ENCODE results near the gene TNNT3. TPM values are rescaled to one million over a fixed set of nuclear protein-coding genes. Genes with fewer than 3 reads are reported as not detected.

TNNT3 gene
- total RNA-seq, 1 donor = not detected

- H3K9me3 ChIP-seq (ENCODE audit: low read depth, low read length) = no peaks in the 10 kb centered on the region
- DNase-seq (ENCODE audit: insufficient read length, low spot score, missing footprints) = peak; percentile 85
- H3K4me2 ChIP-seq (ENCODE audit: insufficient read depth, low read length) = no peak overlapping the region
- no peaks in the 10 kb centered on the region for H3K27me3 ChIP-seq (ENCODE audit: insufficient read depth, low read length)
- H3K4me1 ChIP-seq (ENCODE audit: insufficient read depth, low read length) = peaks cover 15% of the 10 kb centered on the region
- H3K36me3 ChIP-seq (ENCODE audit: insufficient read depth, low read length) = no peaks in the 10 kb centered on the region
- no peak overlapping the region for H3K4me3 ChIP-seq (ENCODE audit: insufficient read depth, low read length)
- H3K27ac ChIP-seq (ENCODE audit: low read depth, low read length) = no peak overlapping the region
- no peaks in the 10 kb centered on the region for H3K79me2 ChIP-seq (ENCODE audit: insufficient read depth, low read length)
- H2AFZ ChIP-seq (ENCODE audit: low read length) = no peak overlapping the region
- no peaks in the 10 kb centered on the region for H4K20me1 ChIP-seq (ENCODE audit: insufficient read depth, low read length)
- TF ChIP-seq CTCF (IDR thresholded peaks at IDR 0.05; ENCODE audit: extremely low read depth, low read depth, low read length) = no peak
Observed at GRCh38 chr11:1878137-1879031, 41.1 kb upstream of the TNNT3 start.

GRCh38 chr11:1879342-1879940 is 40.1 kb upstream of the TNNT3 start:
- no peaks in the 10 kb centered on the region for H3K79me2 ChIP-seq (ENCODE audit: insufficient read depth, low read length)
- no peak overlapping the region for H3K27ac ChIP-seq (ENCODE audit: low read depth, low read length)
- no peak overlapping the region for H2AFZ ChIP-seq (ENCODE audit: low read length)
- TF ChIP-seq CTCF (IDR thresholded peaks at IDR 0.05; ENCODE audit: extremely low read depth, low read depth, low read length) = no peak
- no peak overlapping the region for H3K4me2 ChIP-seq (ENCODE audit: insufficient read depth, low read length)
- H3K4me1 ChIP-seq (ENCODE audit: insufficient read depth, low read length) = peaks cover 15% of the 10 kb centered on the region
- H3K27me3 ChIP-seq (ENCODE audit: insufficient read depth, low read length) = no peaks in the 10 kb centered on the region
- peak; percentile 84 for DNase-seq (ENCODE audit: insufficient read length, low spot score, missing footprints)
- no peak overlapping the region for H3K4me3 ChIP-seq (ENCODE audit: insufficient read depth, low read length)
- no peaks in the 10 kb centered on the region for H3K9me3 ChIP-seq (ENCODE audit: low read depth, low read length)
- peaks cover 6% of the 10 kb centered on the region for H3K36me3 ChIP-seq (ENCODE audit: insufficient read depth, low read length)
- H4K20me1 ChIP-seq (ENCODE audit: insufficient read depth, low read length) = no peaks in the 10 kb centered on the region

- Histone ChIP-seq H3K27ac (ENCODE audit: low read depth, low read length) (peak overlapping the region; percentile 91), H3K79me2 (ENCODE audit: insufficient read depth, low read length) (no peaks in the 10 kb centered on the region), H2AFZ (ENCODE audit: low read length) (peak overlapping the region; percentile 91), H3K4me2 (ENCODE audit: insufficient read depth, low read length) (no peak overlapping the region), H3K9me3 (ENCODE audit: low read depth, low read length) (no peaks in the 10 kb centered on the region), H3K4me3 (ENCODE audit: insufficient read depth, low read length) (no peak overlapping the region), H4K20me1 (ENCODE audit: insufficient read depth, low read length) (no peaks in the 10 kb centered on the region), H3K4me1 (ENCODE audit: insufficient read depth, low read length) (peaks cover 15% of the 10 kb centered on the region), H3K36me3 (ENCODE audit: insufficient read depth, low read length) (peaks cover 9% of the 10 kb centered on the region), H3K27me3 (ENCODE audit: insufficient read depth, low read length) (no peaks in the 10 kb centered on the region)
- TF ChIP-seq CTCF (IDR thresholded peaks at IDR 0.05; ENCODE audit: extremely low read depth, low read depth, low read length) = no peak
- DNase-seq (ENCODE audit: insufficient read length, low spot score, missing footprints) = peak; percentile 99
Observed at GRCh38 chr11:1879941-1880720, 39.4 kb upstream of the TNNT3 start.
